ENCODE data around the gene KLHDC7A.

GRCh38 chr1:18444563-18444962 lies 36.2 kb upstream of the KLHDC7A start:
- no peak for TF ChIP-seq RAD21 (conservative IDR thresholded peaks at IDR 0.05)
- TF ChIP-seq EP300 (conservative IDR thresholded peaks at IDR 0.05; ENCODE audit: poor library complexity, severe bottlenecking): no peak
- TF ChIP-seq MXI1 (conservative IDR thresholded peaks at IDR 0.05; ENCODE audit: poor library complexity, severe bottlenecking): no peak
